Body of pancreas (tissue), 4 donors: ENCODE results near the gene DHX8.

Experiments used
- POLR2A ChIP-seq, 3 donors: fragments of 450-650 bp; IDR thresholded peaks; one replicate each; pipeline ENCODE4 v1.6.1; 2016; ENCODE audit warnings: antibody characterized with exemption in 3 of 3, mild to moderate bottlenecking in 2 of 3
- TF ChIP-seq, protein P1 (sequence below), 7 experiments: fragments of 450-650 bp in 4 of 7; fragments of 200-600 bp in 3 of 7; sonication (generic) in 3 of 7; IDR thresholded peaks; one replicate each; pipeline ENCODE4 v1.5.1; 2016 to 2019; ENCODE audit warnings: antibody characterized with exemption in 7 of 7

DNA sequence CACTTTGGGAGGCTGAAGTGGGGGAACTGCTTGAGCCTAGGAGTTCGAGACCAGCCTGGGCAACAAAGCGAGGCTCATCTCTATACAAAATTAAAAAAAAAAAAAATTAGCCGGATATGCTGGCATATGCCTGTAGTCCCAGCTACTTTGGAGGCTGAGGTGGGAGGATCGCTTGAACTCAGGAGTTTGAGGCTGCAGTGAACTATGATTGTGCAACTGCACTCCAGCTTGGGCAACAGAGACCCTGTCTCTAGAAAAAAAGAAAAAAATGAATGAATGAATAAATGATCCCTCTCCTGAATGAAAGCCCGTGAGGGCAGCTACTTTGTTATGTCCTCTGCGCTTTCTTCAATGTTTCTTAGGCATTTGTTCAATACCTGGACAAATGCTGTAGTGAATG, 27.7 kb upstream of the DHX8 start:
- no peak for TF ChIP-seq POLR2A (IDR thresholded peaks at IDR 0.05)
- TF ChIP-seq, protein P1, sequence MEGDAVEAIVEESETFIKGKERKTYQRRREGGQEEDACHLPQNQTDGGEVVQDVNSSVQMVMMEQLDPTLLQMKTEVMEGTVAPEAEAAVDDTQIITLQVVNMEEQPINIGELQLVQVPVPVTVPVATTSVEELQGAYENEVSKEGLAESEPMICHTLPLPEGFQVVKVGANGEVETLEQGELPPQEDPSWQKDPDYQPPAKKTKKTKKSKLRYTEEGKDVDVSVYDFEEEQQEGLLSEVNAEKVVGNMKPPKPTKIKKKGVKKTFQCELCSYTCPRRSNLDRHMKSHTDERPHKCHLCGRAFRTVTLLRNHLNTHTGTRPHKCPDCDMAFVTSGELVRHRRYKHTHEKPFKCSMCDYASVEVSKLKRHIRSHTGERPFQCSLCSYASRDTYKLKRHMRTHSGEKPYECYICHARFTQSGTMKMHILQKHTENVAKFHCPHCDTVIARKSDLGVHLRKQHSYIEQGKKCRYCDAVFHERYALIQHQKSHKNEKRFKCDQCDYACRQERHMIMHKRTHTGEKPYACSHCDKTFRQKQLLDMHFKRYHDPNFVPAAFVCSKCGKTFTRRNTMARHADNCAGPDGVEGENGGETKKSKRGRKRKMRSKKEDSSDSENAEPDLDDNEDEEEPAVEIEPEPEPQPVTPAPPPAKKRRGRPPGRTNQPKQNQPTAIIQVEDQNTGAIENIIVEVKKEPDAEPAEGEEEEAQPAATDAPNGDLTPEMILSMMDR (IDR thresholded peaks at IDR 0.05), result no peak
